Chondrocyte (in vitro differentiated cells): ENCODE data around the gene PIP4K2B. TPM values are rescaled to one million over a fixed set of nuclear protein-coding genes. Genes with fewer than 3 reads are reported as not detected.

Experiments used
- microRNA-seq: library from miRNA; unstranded; fragments of <30 nt; microRNA quantifications from one replicate; pipeline ENCODE4 v1.2.0, GENCODE V29; 2020; ENCODE audit warnings: borderline number of aligned reads
- total RNA-seq: library from RNA; stranded (reverse); gene quantifications from 3 replicates; pipeline ENCODE4 v1.2.1, GENCODE V29; 2021

Gene PIP4K2B
- total RNA-seq, 1 donor from 2014 or later = 58.7 TPM

Small RNAs within 50 kb of the gene (microRNA-seq; reads per million reads assigned to microRNA genes)
- gene MIR4726 (not detected), gene MIR4727 (not detected)

Other genes starting within 250 kb of the PIP4K2B start
- gene SRCIN1, start 193.6 kb downstream of the PIP4K2B start, total RNA-seq = 0.30 to 0.51 TPM in 2 of 3 replicates, not detected in the other
- gene EPOP, start 124.6 kb downstream of the PIP4K2B start, total RNA-seq = 1.2 to 3.4 TPM (median 2.8 TPM) in 3 replicates
- 44.9 to 64.2 TPM (median 50.0 TPM) in 3 replicates for gene MLLT6, start 94.3 kb downstream of the PIP4K2B start, total RNA-seq
- 17.2 to 18.4 TPM (median 17.9 TPM) in 3 replicates for gene CISD3, start 69.2 kb downstream of the PIP4K2B start, total RNA-seq
- gene PCGF2, start 51.2 kb downstream of the PIP4K2B start, total RNA-seq = 50.7 to 56.1 TPM (median 55.2 TPM) in 3 replicates
- 118 to 156 TPM (median 120 TPM) in 3 replicates for gene PSMB3, start 46.8 kb downstream of the PIP4K2B start, total RNA-seq
- 8.3 to 13.5 TPM (median 11.8 TPM) in 3 replicates for gene CWC25, start 25.8 kb upstream of the PIP4K2B start, total RNA-seq
- gene RPL23, start 54.2 kb upstream of the PIP4K2B start, total RNA-seq = 916 to 959 TPM (median 937 TPM) in 3 replicates
- gene LASP1, start 70.5 kb upstream of the PIP4K2B start, total RNA-seq = 444 to 599 TPM (median 593 TPM) in 3 replicates
- gene FBXO47, start 167.8 kb upstream of the PIP4K2B start, total RNA-seq = not detected in 3 replicates